ES-I3 (cell line): ENCODE data around the gene ZNF705A.
"Not testable (repeated sequence)": the region's sequence is repeated elsewhere in the genome, so short reads cannot be mapped to it uniquely, and the experiment has no call there.

Source experiments
- H3K36me3 ChIP-seq: 2 replicates; pipeline ENCODE4 v1.6.1; 2013; ENCODE audit warnings: mild to moderate bottlenecking, low read length, control low read depth, moderate library complexity; ENCODE audit not compliant: insufficient read depth
- H3K4me1 ChIP-seq: 2 replicates; pipeline ENCODE4 v1.6.1; 2013; ENCODE audit warnings: mild to moderate bottlenecking, control low read depth, low read length; ENCODE audit not compliant: insufficient read depth
- H3K9ac ChIP-seq: 2 replicates; pipeline ENCODE4 v1.6.1; 2013; ENCODE audit warnings: low read depth, mild to moderate bottlenecking, low read length, moderate library complexity
- H3K9me3 ChIP-seq: 2 replicates; pipeline ENCODE4 v1.6.1; 2013; ENCODE audit warnings: mild to moderate bottlenecking, low read length, moderate library complexity; ENCODE audit not compliant: control insufficient read depth, insufficient read depth

Gene ZNF705A

GRCh38 chr12:8156845-8157244, at the start of gene ZNF705A:
Gene ZNF705A (plus strand): TSS chr12:8157015. CDS start chr12:8172626, 15,611 bp downstream.
- H3K9ac ChIP-seq, result no peak within 1 kb of the TSS
- H3K9me3 ChIP-seq, result no peaks in the 10 kb centered on the region
- H3K4me1 ChIP-seq, result peaks cover 11% of the 10 kb centered on the region
- no peaks in the 10 kb centered on the region for H3K36me3 ChIP-seq

- H3K9ac ChIP-seq, result no peak overlapping the region
- H3K4me1 ChIP-seq, result no peaks in the 10 kb centered on the region
- H3K9me3 ChIP-seq, result no peaks in the 10 kb centered on the region; the same call in 1 of the 2 replicates
- H3K36me3 ChIP-seq, result no peaks in the 10 kb centered on the region; the same call in 1 of the 2 replicates
Observed at GRCh38 chr12:8108808-8109398, 47.9 kb upstream of the ZNF705A start.

GRCh38 chr12:8113117-8113516, 43.7 kb upstream of the ZNF705A start:
- not testable (repeated sequence) for H3K9ac ChIP-seq, H3K9me3 ChIP-seq, H3K36me3 ChIP-seq, H3K4me1 ChIP-seq

- H3K9ac ChIP-seq, result no peak overlapping the region
- H3K36me3 ChIP-seq, result no peaks in the 10 kb centered on the region
- no peaks in the 10 kb centered on the region for H3K9me3 ChIP-seq
- H3K4me1 ChIP-seq, result peaks cover 6% of the 10 kb centered on the region; the same call in 1 of the 2 replicates
Observed at GRCh38 chr12:8120072-8120713, 36.6 kb upstream of the ZNF705A start.

GRCh38 chr12:8123124-8123912, 33.5 kb upstream of the ZNF705A start, which contains the start of gene CLEC4A:
Gene CLEC4A (plus strand): TSS chr12:8123617. CDS start chr12:8123879, 262 bp downstream.
- no peaks in the 10 kb centered on the region for H3K9me3 ChIP-seq
- no peak within 1 kb of the TSS for H3K9ac ChIP-seq
- H3K4me1 ChIP-seq, result peaks cover 6% of the 10 kb centered on the region; the same call in 1 of the 2 replicates
- no peaks in the 10 kb centered on the region for H3K36me3 ChIP-seq

- Histone ChIP-seq H3K36me3 (no peaks in the 10 kb centered on the region), H3K9me3 (no peaks in the 10 kb centered on the region), H3K9ac (no peak overlapping the region), H3K4me1 (no peaks in the 10 kb centered on the region)
Observed at GRCh38 chr12:8127138-8127537, 29.7 kb upstream of the ZNF705A start.

- not testable (repeated sequence) for H3K9ac ChIP-seq, H3K36me3 ChIP-seq, H3K4me1 ChIP-seq, H3K9me3 ChIP-seq
Observed at GRCh38 chr12:8133636-8134397, 23.0 kb upstream of the ZNF705A start.

GRCh38 chr12:8134398-8134930, 22.4 kb upstream of the ZNF705A start:
- H3K9ac ChIP-seq, H3K4me1 ChIP-seq, H3K9me3 ChIP-seq, H3K36me3 ChIP-seq: not testable (repeated sequence)

- not testable (repeated sequence) for H3K36me3 ChIP-seq, H3K9me3 ChIP-seq, H3K9ac ChIP-seq, H3K4me1 ChIP-seq
Observed at GRCh38 chr12:8141647-8142046, 15.2 kb upstream of the ZNF705A start.

GRCh38 chr12:8143261-8143660, 13.6 kb upstream of the ZNF705A start:
- H3K36me3 ChIP-seq, result no peaks in the 10 kb centered on the region; the same call in 1 of the 2 replicates
- no peak overlapping the region for H3K9ac ChIP-seq
- peaks cover 5% of the 10 kb centered on the region; the same call in 1 of the 2 replicates for H3K4me1 ChIP-seq
- peaks cover 5% of the 10 kb centered on the region for H3K9me3 ChIP-seq

- Histone ChIP-seq H3K9ac (no peak overlapping the region), H3K4me1 (peaks cover 5% of the 10 kb centered on the region; the same call in 1 of the 2 replicates), H3K36me3 (no peaks in the 10 kb centered on the region; the same call in 1 of the 2 replicates), H3K9me3 (peaks cover 5% of the 10 kb centered on the region)
Observed at GRCh38 chr12:8145754-8146441, 10.9 kb upstream of the ZNF705A start.

- Histone ChIP-seq H3K4me1 (peaks cover 5% of the 10 kb centered on the region; the same call in 1 of the 2 replicates), H3K9me3 (peaks cover 5% of the 10 kb centered on the region), H3K9ac (no peak overlapping the region)
Observed at GRCh38 chr12:8146442-8146771, 10.4 kb upstream of the ZNF705A start.

GRCh38 chr12:8154526-8154925, 2.3 kb upstream of the ZNF705A start:
- Histone ChIP-seq H3K9me3 (no peaks in the 10 kb centered on the region), H3K9ac (no peak overlapping the region), H3K36me3 (no peaks in the 10 kb centered on the region), H3K4me1 (peaks cover 11% of the 10 kb centered on the region)

More at GRCh38 chr12:8146442-8146771, 10.4 kb upstream of the ZNF705A start:
- H3K36me3 ChIP-seq, result no peaks in the 10 kb centered on the region; the same call in 1 of the 2 replicates
